Kidney (tissue), 14 donors: ENCODE measurements around the gene ADGRA1. TPM values are rescaled to one million over a fixed set of nuclear protein-coding genes. Genes with fewer than 3 reads are reported as not detected.

Experiments
- DNase-seq, 5 donors: peaks; one replicate each; pipeline ENCODE4 v3.0.0-alpha.2; 2013 to 2020
- FAIRE-seq: peaks from 2 replicates; lab custom pipeline; 2012; peaks lifted over from hg19 to GRCh38; lab: Jason Lieb, UNC
- H3K27ac ChIP-seq, 2 donors: one replicate each; pipeline ENCODE4 v1.7.0; 2013; ENCODE audit warnings: low read depth in 2 of 2, low read length in 2 of 2, inconsistent platforms in 1 of 2
- H3K27me3 ChIP-seq: one replicate; pipeline ENCODE4 v1.7.1; 2013; ENCODE audit warnings: low read length, inconsistent platforms; ENCODE audit not compliant: control insufficient read depth, insufficient read depth
- H3K36me3 ChIP-seq, 3 donors: one replicate each; pipeline versions ENCODE4 v1.7.0 to v1.7.1; 2013; ENCODE audit warnings: low read length in 3 of 3, control low read depth in 1 of 3, inconsistent platforms in 1 of 3; ENCODE audit not compliant: insufficient read depth in 3 of 3, control insufficient read depth in 2 of 3
- H3K4me1 ChIP-seq, 3 donors: one replicate each; pipeline versions ENCODE4 v1.7.0 to v1.7.1; 2013; ENCODE audit warnings: low read length in 3 of 3, inconsistent platforms in 1 of 3, low read depth in 1 of 3; ENCODE audit not compliant: control insufficient read depth in 2 of 3, insufficient read depth in 2 of 3
- H3K4me3 ChIP-seq, 3 donors: one replicate each; pipeline versions ENCODE4 v1.7.0 to v1.8.1; 2013; ENCODE audit warnings: low read length in 3 of 3, control low read depth in 1 of 3, inconsistent platforms in 1 of 3
- H3K9ac ChIP-seq, 3 donors: one replicate each; pipeline versions ENCODE4 v1.7.0 to v1.7.1; 2013; ENCODE audit warnings: low read length in 3 of 3, control low read depth in 1 of 3, inconsistent platforms in 1 of 3
- H3K9me3 ChIP-seq, 3 donors: one replicate each; pipeline versions ENCODE4 v1.7.0 to v1.7.1; 2013; ENCODE audit warnings: low read length in 3 of 3, control low read depth in 1 of 3, inconsistent platforms in 1 of 3; ENCODE audit not compliant: control insufficient read depth in 2 of 3, insufficient read depth in 1 of 3
- CTCF ChIP-seq: IDR thresholded peaks from 3 replicates; pipeline ENCODE4 v1.5.1; 2012; ENCODE audit warnings: mild to moderate bottlenecking, moderate library complexity, borderline replicate concordance; ENCODE audit not compliant: insufficient read depth; ENCODE audit errors: extremely low read depth
- intact Hi-C: fragments of 100-400 bp; cut with DNase I; formaldehyde crosslinking; loops from one replicate; pipeline ENCODE4 v1.11.1; 2022
- polyA plus RNA-seq: library from polyadenylated mRNA; stranded (reverse); fragments of 350-450 nt; fragmentation: Illumina TruSeq; extraction: RNeasy Lipid Tissue Mini Kit (QIAGEN cat#74804); gene quantifications from one replicate; pipeline ENCODE4 v1.2.3, GENCODE V29; 2014; ENCODE audit warnings: low read depth, low replicate concordance; ENCODE audit not compliant: insufficient read depth
- total RNA-seq: library from RNA; stranded (reverse); fragmentation: NEBNext Ultra II Directional; extraction: Animal tissue kit (Norgen Biotek cat#: 25700); gene quantifications from one replicate; pipeline ENCODE4 v1.2.1, GENCODE V29; 2021
- donor health status: control.
- donor health status: control.
- donor health status: control.
- donor health status: control.
- donor health status: control.
- donor health status: DM: yes; HTN: yes; CAD: no.
- donor health status: Normal renal cell carcinoma (clear cell type).

ADGRA1 gene
- total and polyA plus RNA-seq, 2 donors from 2014 or later: 0.91 to 1.1 TPM

GRCh38 chr10:133116455-133116854 is 28.7 kb downstream of the ADGRA1 start:
- Histone ChIP-seq H3K36me3 (no peaks in the 10 kb centered on the region), H3K9me3 (peaks cover 0 to 7% (median 2%) of the 10 kb centered on the region in 3 donors), H3K27me3 (no peaks in the 10 kb centered on the region), H3K4me1 (no peaks in the 10 kb centered on the region), H3K9ac (no peak overlapping the region), H3K27ac (no peak overlapping the region), H3K4me3 (no peak overlapping the region)
- intact Hi-C loops: no loop called here
- DNase-seq: no peak
- FAIRE-seq: no peak
- no peak for TF ChIP-seq CTCF

DNA sequence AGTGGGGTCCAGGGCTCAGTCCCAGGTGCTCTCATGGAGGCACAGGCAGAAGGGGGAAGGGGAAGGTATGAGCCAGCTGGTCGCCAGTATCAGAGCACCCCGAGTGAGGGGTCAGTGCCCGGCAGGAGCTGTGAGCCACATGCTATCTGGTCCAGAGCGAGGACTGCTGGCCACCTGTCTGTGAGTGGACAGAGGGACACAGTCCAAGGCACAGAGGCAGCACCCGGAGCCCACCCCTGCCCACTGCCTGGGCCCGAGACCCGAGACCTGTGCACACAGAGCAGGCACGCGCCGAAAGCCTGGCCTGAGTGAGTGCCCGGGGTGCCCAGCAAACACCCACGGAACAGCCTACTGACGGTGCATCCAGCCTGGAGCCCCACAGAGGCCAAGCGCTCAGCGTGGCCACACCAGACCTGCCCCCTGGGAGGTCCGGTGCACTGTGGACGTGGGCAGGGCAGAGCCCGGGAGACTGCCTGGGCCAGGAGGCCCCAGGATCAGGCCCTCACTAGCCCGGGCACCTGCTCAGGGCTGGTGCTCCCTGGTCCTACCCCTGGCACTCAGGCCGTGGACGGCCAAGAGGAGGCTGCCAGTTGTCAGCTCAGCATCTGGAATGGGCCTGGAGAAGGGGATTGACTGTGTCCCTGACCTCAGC is 29.4 kb downstream of the ADGRA1 start:
- no peak overlapping the region for H3K4me3 ChIP-seq
- DNase-seq: peak in 1 of 5 donors; percentile 61
- H3K9me3 ChIP-seq: peaks cover 0 to 7% (median 2%) of the 10 kb centered on the region in 3 donors
- TF ChIP-seq CTCF: no peak
- no peak overlapping the region for H3K9ac ChIP-seq
- H3K4me1 ChIP-seq: no peaks in the 10 kb centered on the region
- intact Hi-C loops: no loop called here
- H3K27me3 ChIP-seq: no peaks in the 10 kb centered on the region
- no peaks in the 10 kb centered on the region for H3K36me3 ChIP-seq
- FAIRE-seq: no peak
- H3K27ac ChIP-seq: no peak overlapping the region

DNA sequence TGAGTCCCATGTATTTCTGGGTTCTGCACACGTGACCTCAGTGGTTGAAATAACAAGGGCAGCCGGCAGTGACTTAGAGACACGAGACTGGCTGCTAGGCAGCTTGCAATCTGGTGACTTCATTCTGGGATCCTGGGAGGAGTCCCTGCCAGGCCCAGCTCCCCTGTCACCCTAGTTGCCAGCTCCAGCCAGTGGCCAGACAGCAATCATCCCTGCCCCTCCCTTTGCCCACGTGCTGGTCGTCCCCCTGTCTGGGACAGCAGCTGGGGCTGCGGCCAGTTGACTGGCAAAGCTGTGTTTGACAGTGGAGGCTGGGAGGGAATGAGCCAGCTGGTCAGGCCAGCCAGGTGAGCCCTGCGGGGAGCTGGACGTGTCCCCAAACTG is 30.0 kb downstream of the ADGRA1 start:
- DNase-seq (peak in 1 of 5 donors; percentile 59), FAIRE-seq (no peak)
- Histone ChIP-seq H3K27me3 (no peaks in the 10 kb centered on the region), H3K9me3 (peaks cover 0 to 7% (median 2%) of the 10 kb centered on the region in 3 donors), H3K9ac (no peak overlapping the region), H3K4me1 (no peaks in the 10 kb centered on the region), H3K27ac (no peak overlapping the region), H3K4me3 (no peak overlapping the region), H3K36me3 (no peaks in the 10 kb centered on the region)
- no peak for TF ChIP-seq CTCF
- intact Hi-C loops: no loop called here
